Endothelial cell of umbilical vein (primary cell): ENCODE data around the gene SLC51B. TPM values are rescaled to one million over a fixed set of nuclear protein-coding genes. Genes with fewer than 3 reads are reported as not detected.

Experiments used
- BruUV-seq: library from RNA; stranded (reverse); fragments of 400-500 nt; replicated peaks from 2 replicates; lab custom pipeline; 2021; lab: Mats Ljungman, UMichigan
- CTCF ChIA-PET: fragments of 300-600, 350-600 bp; sonication (Branson Sonifier 250); formaldehyde crosslinking; loops from one replicate; lab custom pipeline; 2021; ENCODE audit warnings: antibody characterized with exemption, inconsistent platforms; lab: Charles Lee
- POLR2A ChIA-PET: fragments of 300-600, 350-600 bp; sonication (Branson Sonifier 250); formaldehyde crosslinking; loops from one replicate; lab custom pipeline; 2021; ENCODE audit warnings: antibody characterized with exemption, inconsistent platforms; lab: Charles Lee
- DNase-seq: peaks from one replicate; pipeline ENCODE4 v3.0.0-alpha.2; 2011; ENCODE audit warnings: low read depth, low spot score
- FAIRE-seq: peaks from 2 replicates; lab custom pipeline; 2011; peaks lifted over from hg19 to GRCh38; lab: Jason Lieb, UNC
- H2AFZ ChIP-seq: 2 replicates; pipeline ENCODE4 v1.6.0; 2012; ENCODE audit warnings: low read depth, low read length, control low read depth, inconsistent platforms
- H3K27ac ChIP-seq: 2 replicates; pipeline ENCODE4 v1.5.1; 2011; ENCODE audit warnings: low read depth, mild to moderate bottlenecking, control low read depth, low read length, moderate library complexity; ENCODE audit not compliant: insufficient read depth
- H3K27me3 ChIP-seq, 2 experiments: 2 replicates each; pipeline versions ENCODE4 v1.6.0 to v1.6.1; 2011; ENCODE audit warnings: low read length in 2 of 2, mixed read lengths in 1 of 2; ENCODE audit not compliant: control insufficient read depth in 2 of 2, insufficient read depth in 2 of 2
- H3K36me3 ChIP-seq, 2 experiments: 2 replicates in 1 of 2; 3 replicates in 1 of 2; pipeline ENCODE4 v1.5.1; 2011; ENCODE audit warnings: low read length in 2 of 2, mild to moderate bottlenecking in 1 of 2, moderate library complexity in 1 of 2; ENCODE audit not compliant: control insufficient read depth in 2 of 2, insufficient read depth in 2 of 2; ENCODE audit errors: extremely low read depth in 1 of 2
- H3K4me1 ChIP-seq: 3 replicates; pipeline ENCODE4 v1.5.1; 2011; ENCODE audit warnings: mild to moderate bottlenecking, low read length; ENCODE audit not compliant: control insufficient read depth, insufficient read depth; ENCODE audit errors: extremely low read depth
- H3K4me2 ChIP-seq: 2 replicates; pipeline ENCODE4 v1.6.1; 2011; ENCODE audit warnings: low read length, control low read depth, mixed read lengths; ENCODE audit not compliant: insufficient read depth
- H3K4me3 ChIP-seq, 3 experiments: fragments of 200-600 bp in 1 of 3; sonication (generic), shearing (Covaris generic) in 1 of 3; replicated peaks in 1 of 3; 2 replicates each; pipeline ENCODE4 v1.5.1; 2011 to 2016; ENCODE audit warnings: control low read depth in 3 of 3, low read length in 3 of 3, mild to moderate bottlenecking in 2 of 3, inconsistent platforms in 1 of 3, low read depth in 1 of 3, moderate library complexity in 1 of 3; ENCODE audit not compliant: insufficient read depth in 1 of 3
- H3K79me2 ChIP-seq: 2 replicates; pipeline ENCODE4 v1.6.0; 2012; ENCODE audit warnings: low read length, inconsistent platforms; ENCODE audit not compliant: control insufficient read depth, insufficient read depth
- H3K9ac ChIP-seq: replicated peaks from 2 replicates; pipeline ENCODE3; 2011; ENCODE audit warnings: low read length, control low read depth; ENCODE audit not compliant: insufficient read depth; ENCODE audit errors: extremely low read depth
- H3K9me1 ChIP-seq: replicated peaks from 3 replicates; pipeline ENCODE4 v1.6.0; 2011; ENCODE audit warnings: mild to moderate bottlenecking, low read length; ENCODE audit not compliant: control insufficient read depth, insufficient read depth; ENCODE audit errors: extremely low read depth
- H3K9me3 ChIP-seq: replicated peaks from 2 replicates; pipeline ENCODE4 v1.5.1; 2012; ENCODE audit warnings: low read length, inconsistent platforms; ENCODE audit not compliant: control insufficient read depth, insufficient read depth
- H4K20me1 ChIP-seq: replicated peaks from 2 replicates; pipeline ENCODE3; 2011; ENCODE audit warnings: mild to moderate bottlenecking, low read length; ENCODE audit not compliant: control insufficient read depth, insufficient read depth; ENCODE audit errors: extremely low read depth
- EZH2 ChIP-seq: IDR thresholded peaks from 2 replicates; pipeline ENCODE4 v1.6.1; 2012; ENCODE audit warnings: borderline replicate concordance, low read depth, mild to moderate bottlenecking, moderate library complexity, low read length, inconsistent platforms; ENCODE audit not compliant: severe bottlenecking
- GATA2 ChIP-seq: IDR thresholded peaks from 2 replicates; pipeline ENCODE4 v1.7.0; 2011; ENCODE audit warnings: low read depth, mild to moderate bottlenecking, moderate library complexity, mixed read lengths, low read length; ENCODE audit not compliant: insufficient read length, insufficient read depth
- MAX ChIP-seq: IDR thresholded peaks from 2 replicates; pipeline ENCODE4 v1.6.1; 2011; ENCODE audit not compliant: insufficient read depth, insufficient read length
- POLR2A ChIP-seq: IDR thresholded peaks from 2 replicates; pipeline ENCODE4 v1.6.1; 2012; ENCODE audit warnings: low read depth, mild to moderate bottlenecking, control low read depth, low read length
- dilution Hi-C: fragments of 300-500 bp; cut with MboI; formaldehyde crosslinking; loops from one replicate; pipeline ENCODE4 v1.15.0; 2019; ENCODE audit warnings: low sequenced_read_pairs; ENCODE audit not compliant: extremely low pct_ligation_motif_present
- intact Hi-C: fragments of 100-400 bp; cut with micrococcal nuclease; formaldehyde crosslinking; loops from one replicate; pipeline ENCODE4 v1.10.0; 2022
- polyA plus RNA-seq, 4 experiments: library from polyadenylated mRNA; depleted of rRNA in 3 of 4; stranded (reverse) in 3 of 4; unstranded in 1 of 4; fragments of >200 nt; gene quantifications; 2 replicates each; pipeline versions ENCODE4 v1.2.1 to v1.2.3, GENCODE V29; 2011 to 2012; ENCODE audit warnings: missing spikeins in 1 of 4
- total RNA-seq: library from RNA; stranded (reverse); gene quantifications from 2 replicates; pipeline ENCODE4 v1.2.3, GENCODE V29; 2021
- TF ChIP-seq, protein P1 (sequence below), 2 donors: IDR thresholded peaks; 1 replicate in 1 of 2; 2 replicates in 1 of 2; pipeline ENCODE4 v1.5.1; 2011; ENCODE audit warnings: low read length in 2 of 2, mild to moderate bottlenecking in 2 of 2, moderate library complexity in 2 of 2, control low read depth in 1 of 2, inconsistent platforms in 1 of 2, low read depth in 1 of 2; ENCODE audit not compliant: insufficient read depth in 1 of 2; ENCODE audit errors: extremely low read depth in 1 of 2

Gene SLC51B
- total and polyA plus RNA-seq, 2 donors (not counting 3 experiments of a cell fraction or from before 2014, with no cell fraction given) = not detected

DNA sequence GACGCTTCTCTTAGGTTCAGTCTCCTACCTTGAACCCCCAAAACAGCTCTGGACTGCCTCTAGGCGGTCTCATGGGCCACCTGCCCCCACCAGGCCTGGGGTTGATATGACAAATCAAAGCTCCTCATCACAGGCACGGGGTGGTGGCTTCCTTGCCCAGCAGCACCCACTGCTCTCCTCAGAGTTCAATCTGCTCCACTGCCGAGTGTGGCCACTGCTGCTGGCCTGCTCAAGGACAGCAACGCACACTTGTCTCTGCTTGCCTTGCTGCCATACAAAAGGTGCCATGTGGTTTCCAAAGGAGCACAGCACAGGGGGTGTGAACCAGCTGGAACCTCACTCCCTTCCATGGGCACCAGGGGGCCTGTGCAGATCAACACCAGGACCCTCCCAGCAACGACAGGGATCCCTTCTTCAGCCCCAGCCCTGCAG, 41.5 kb downstream of the SLC51B start:
- no TSS peak for BruUV-seq
- Histone ChIP-seq H3K27me3 (peaks cover 24 to 27% of the 10 kb centered on the region in 2 experiments), H4K20me1 (no peaks in the 10 kb centered on the region), H3K4me1 (no peaks in the 10 kb centered on the region), H3K4me3 (no peak overlapping the region), H3K79me2 (no peaks in the 10 kb centered on the region), H3K9ac (no peak overlapping the region), H3K9me3 (no peaks in the 10 kb centered on the region), H3K9me1 (no peaks in the 10 kb centered on the region), H3K36me3 (no peaks in the 10 kb centered on the region), H2AFZ (no peak overlapping the region), H3K4me2 (no peak overlapping the region), H3K27ac (no peak overlapping the region)
- dilution Hi-C loops = no loop called here
- POLR2A ChIA-PET = no interaction called here
- intact Hi-C loops = loop anchor here (1.0 kb wide), 1 partner anchor 32 kb away; no protein-coding TSS in a partner anchor
- DNase-seq (peak; percentile 11), FAIRE-seq (no peak)
- CTCF ChIA-PET = interaction anchor here (0.9 to 8.8 kb wide), 8 partner anchors 9 to 358 kb away, joined by 3 to 64 read pairs (median 6); no protein-coding TSS in a partner anchor
- TF ChIP-seq MAX = no peak
- no peak for TF ChIP-seq EZH2
- TF ChIP-seq, protein P1, sequence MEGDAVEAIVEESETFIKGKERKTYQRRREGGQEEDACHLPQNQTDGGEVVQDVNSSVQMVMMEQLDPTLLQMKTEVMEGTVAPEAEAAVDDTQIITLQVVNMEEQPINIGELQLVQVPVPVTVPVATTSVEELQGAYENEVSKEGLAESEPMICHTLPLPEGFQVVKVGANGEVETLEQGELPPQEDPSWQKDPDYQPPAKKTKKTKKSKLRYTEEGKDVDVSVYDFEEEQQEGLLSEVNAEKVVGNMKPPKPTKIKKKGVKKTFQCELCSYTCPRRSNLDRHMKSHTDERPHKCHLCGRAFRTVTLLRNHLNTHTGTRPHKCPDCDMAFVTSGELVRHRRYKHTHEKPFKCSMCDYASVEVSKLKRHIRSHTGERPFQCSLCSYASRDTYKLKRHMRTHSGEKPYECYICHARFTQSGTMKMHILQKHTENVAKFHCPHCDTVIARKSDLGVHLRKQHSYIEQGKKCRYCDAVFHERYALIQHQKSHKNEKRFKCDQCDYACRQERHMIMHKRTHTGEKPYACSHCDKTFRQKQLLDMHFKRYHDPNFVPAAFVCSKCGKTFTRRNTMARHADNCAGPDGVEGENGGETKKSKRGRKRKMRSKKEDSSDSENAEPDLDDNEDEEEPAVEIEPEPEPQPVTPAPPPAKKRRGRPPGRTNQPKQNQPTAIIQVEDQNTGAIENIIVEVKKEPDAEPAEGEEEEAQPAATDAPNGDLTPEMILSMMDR (IDR thresholded peaks at IDR 0.05; ENCODE audit: extremely low read depth in 1 of 2, insufficient read depth in 1 of 2, low read depth in 1 of 2, low read length in 2 of 2) = peak in 1 of 2 donors; percentile 36
- TF ChIP-seq GATA2 = no peak
- no peak for TF ChIP-seq POLR2A
